Osteoblast (primary cell): ENCODE measurements around the gene BAIAP2. TPM values are rescaled to one million over a fixed set of nuclear protein-coding genes. Genes with fewer than 3 reads are reported as not detected.

Source experiments
- DNase-seq: peaks from one replicate; pipeline ENCODE4 v3.0.0; 2011; ENCODE audit warnings: low spot score, mixed read lengths; ENCODE audit not compliant: insufficient read length; ENCODE audit errors: missing footprints
- H2AFZ ChIP-seq: 2 replicates; pipeline ENCODE4 v1.6.0; 2011; ENCODE audit warnings: mild to moderate bottlenecking, low read length
- H3K27ac ChIP-seq: 2 replicates; pipeline ENCODE4 v1.5.1; 2011; ENCODE audit warnings: mild to moderate bottlenecking, low read depth, low read length, moderate library complexity
- H3K27me3 ChIP-seq: 2 replicates; pipeline ENCODE4 v1.6.0; 2012; ENCODE audit warnings: mild to moderate bottlenecking, control low read depth, inconsistent platforms, low read length, moderate library complexity; ENCODE audit not compliant: insufficient read depth
- H3K36me3 ChIP-seq: 2 replicates; pipeline ENCODE4 v1.5.1; 2011; ENCODE audit warnings: mild to moderate bottlenecking, low read length, control low read depth, moderate library complexity; ENCODE audit not compliant: insufficient read depth
- H3K4me1 ChIP-seq: 2 replicates; pipeline ENCODE4 v1.5.1; 2011; ENCODE audit warnings: mild to moderate bottlenecking, low read length, control low read depth, moderate library complexity; ENCODE audit not compliant: insufficient read depth
- H3K4me2 ChIP-seq: 2 replicates; pipeline ENCODE4 v1.6.0; 2011; ENCODE audit warnings: mild to moderate bottlenecking, low read length; ENCODE audit not compliant: insufficient read depth
- H3K4me3 ChIP-seq: fragments of 200-600 bp; sonication (generic); 3 replicates; pipeline ENCODE4 v1.5.1; 2012; ENCODE audit warnings: mild to moderate bottlenecking, low read length, inconsistent platforms; ENCODE audit not compliant: insufficient read depth
- H3K79me2 ChIP-seq: 2 replicates; pipeline ENCODE4 v1.6.0; 2012; ENCODE audit warnings: mild to moderate bottlenecking, low read length, control low read depth, inconsistent platforms; ENCODE audit not compliant: insufficient read depth
- H3K9me3 ChIP-seq: 2 replicates; pipeline ENCODE4 v1.5.1; 2011; ENCODE audit warnings: low read depth, low read length, control low read depth
- H4K20me1 ChIP-seq: 2 replicates; pipeline ENCODE4 v1.6.0; 2012; ENCODE audit warnings: mild to moderate bottlenecking, low read length, control low read depth; ENCODE audit not compliant: insufficient read depth
- total RNA-seq: library from RNA; depleted of rRNA; stranded (reverse); fragments of >200 nt; gene quantifications from 2 replicates; pipeline ENCODE4 v1.2.3, GENCODE V29; 2012
- TF ChIP-seq, protein P1 (sequence below): IDR thresholded peaks from 2 replicates; pipeline ENCODE4 v1.5.1; 2011; ENCODE audit warnings: mild to moderate bottlenecking, low read depth, low read length, moderate library complexity; ENCODE audit errors: extremely low read depth

Gene BAIAP2
- total RNA-seq, 1 donor = 15.6 TPM

DNA sequence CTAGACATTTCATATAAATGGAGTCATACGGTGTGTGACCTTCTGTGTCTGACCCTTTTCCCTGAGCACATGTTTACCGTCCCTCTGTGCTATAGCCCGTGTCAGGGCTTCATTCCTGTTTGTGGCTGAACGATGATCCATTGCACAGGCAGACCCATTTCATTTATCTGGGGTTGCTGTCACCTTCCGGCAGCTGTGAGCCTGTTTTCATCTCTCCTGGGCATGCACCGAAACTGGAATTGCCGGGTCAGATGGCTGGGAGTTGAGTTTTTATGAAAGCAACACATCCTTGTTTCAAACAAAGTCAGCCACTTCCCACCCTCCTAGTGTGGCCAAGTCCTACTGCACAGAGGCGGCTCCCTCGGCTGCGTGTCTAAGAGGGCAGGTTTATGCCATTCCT lies 25.5 kb downstream of the BAIAP2 start:
- Histone ChIP-seq H3K4me1 (peaks cover 21% of the 10 kb centered on the region), H3K4me2 (no peak overlapping the region), H3K27me3 (no peaks in the 10 kb centered on the region), H4K20me1 (peaks cover 8% of the 10 kb centered on the region), H3K4me3 (no peak overlapping the region), H3K36me3 (no peaks in the 10 kb centered on the region), H3K27ac (no peak overlapping the region), H3K9me3 (no peaks in the 10 kb centered on the region), H3K79me2 (peaks cover 3% of the 10 kb centered on the region), H2AFZ (no peak overlapping the region)
- TF ChIP-seq, protein P1, sequence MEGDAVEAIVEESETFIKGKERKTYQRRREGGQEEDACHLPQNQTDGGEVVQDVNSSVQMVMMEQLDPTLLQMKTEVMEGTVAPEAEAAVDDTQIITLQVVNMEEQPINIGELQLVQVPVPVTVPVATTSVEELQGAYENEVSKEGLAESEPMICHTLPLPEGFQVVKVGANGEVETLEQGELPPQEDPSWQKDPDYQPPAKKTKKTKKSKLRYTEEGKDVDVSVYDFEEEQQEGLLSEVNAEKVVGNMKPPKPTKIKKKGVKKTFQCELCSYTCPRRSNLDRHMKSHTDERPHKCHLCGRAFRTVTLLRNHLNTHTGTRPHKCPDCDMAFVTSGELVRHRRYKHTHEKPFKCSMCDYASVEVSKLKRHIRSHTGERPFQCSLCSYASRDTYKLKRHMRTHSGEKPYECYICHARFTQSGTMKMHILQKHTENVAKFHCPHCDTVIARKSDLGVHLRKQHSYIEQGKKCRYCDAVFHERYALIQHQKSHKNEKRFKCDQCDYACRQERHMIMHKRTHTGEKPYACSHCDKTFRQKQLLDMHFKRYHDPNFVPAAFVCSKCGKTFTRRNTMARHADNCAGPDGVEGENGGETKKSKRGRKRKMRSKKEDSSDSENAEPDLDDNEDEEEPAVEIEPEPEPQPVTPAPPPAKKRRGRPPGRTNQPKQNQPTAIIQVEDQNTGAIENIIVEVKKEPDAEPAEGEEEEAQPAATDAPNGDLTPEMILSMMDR = no peak
- DNase-seq = no peak

DNA sequence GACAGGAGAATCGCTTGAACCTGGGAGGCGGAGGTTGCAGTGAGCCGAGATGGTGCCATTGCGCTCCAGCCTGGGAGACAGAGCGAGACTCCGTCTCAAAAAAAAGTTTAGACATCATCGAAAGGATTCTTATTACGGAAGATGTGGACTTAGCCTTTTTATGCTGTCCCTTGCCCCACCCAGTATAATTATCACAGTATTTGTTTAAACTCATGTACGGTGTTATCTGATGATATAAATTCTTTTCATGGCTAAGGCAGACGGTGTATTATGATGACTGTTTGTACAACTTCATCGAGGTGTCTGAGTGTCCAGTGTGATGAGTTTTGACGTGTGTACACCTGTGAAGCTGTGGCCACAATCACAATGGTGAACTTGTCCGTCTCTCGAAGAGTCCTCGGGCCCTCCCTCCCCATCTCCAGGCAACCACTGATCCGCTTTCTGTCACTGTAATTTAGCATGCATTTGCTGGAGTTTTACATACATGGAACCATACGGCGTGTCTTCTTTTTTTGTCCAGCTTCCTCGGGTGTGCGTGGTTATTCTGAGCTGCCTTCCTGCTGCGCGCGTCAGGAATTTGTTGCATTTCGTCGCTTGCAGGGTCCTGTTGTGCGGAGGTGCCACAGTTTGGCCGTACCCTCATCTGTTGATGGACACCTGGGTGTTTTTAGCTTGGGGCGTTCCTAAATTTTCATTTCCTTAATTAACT lies 26.2 kb downstream of the BAIAP2 start:
- peaks cover 7% of the 10 kb centered on the region for H4K20me1 ChIP-seq
- no peak overlapping the region for H2AFZ ChIP-seq
- peaks cover 22% of the 10 kb centered on the region for H3K4me1 ChIP-seq
- no peak for DNase-seq
- TF ChIP-seq, protein P1 = no peak
- no peak overlapping the region for H3K4me2 ChIP-seq
- no peaks in the 10 kb centered on the region for H3K27me3 ChIP-seq
- peaks cover 6% of the 10 kb centered on the region for H3K79me2 ChIP-seq
- H3K36me3 ChIP-seq = no peaks in the 10 kb centered on the region
- H3K9me3 ChIP-seq = no peaks in the 10 kb centered on the region
- no peak overlapping the region for H3K27ac ChIP-seq
- H3K4me3 ChIP-seq = no peak overlapping the region

DNA sequence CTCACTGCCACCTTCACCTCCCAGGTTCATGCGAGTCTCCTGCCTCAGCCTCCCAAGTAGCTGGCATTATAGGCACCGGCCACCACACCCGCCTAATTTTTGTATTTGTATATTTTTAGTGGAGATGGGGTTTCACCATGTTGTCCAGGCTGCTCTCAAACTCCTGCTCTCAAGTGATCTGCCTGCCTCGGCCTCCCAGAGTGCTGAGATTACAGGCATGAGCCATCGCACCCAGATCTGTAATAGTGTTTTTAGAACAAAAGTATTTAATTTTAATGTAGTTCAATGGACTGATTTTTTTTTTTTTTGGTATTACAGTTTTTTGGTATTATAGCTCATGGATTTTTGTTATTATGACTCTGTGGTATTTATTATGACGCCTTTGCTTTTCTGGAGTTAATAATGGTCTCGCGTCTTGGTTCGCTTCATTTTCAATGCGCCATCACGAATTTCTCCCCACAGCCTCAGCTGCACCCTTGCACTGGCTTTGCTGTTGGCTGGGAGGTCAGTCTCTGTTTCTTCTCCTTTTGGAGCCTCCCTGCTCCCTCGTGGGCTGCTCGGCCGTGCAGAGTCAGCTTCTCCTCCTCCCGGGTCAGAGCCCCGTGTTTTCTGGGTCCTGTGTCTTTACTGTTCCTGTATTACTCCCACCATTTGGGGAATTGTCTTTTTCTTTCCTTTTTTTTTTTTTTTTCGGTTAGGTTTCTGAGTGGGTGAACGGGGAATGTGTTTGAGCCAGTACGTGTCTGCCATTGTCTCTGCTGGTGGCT lies 27.2 kb downstream of the BAIAP2 start:
- Histone ChIP-seq H3K4me3 (no peak overlapping the region), H3K4me2 (no peak overlapping the region), H3K36me3 (no peaks in the 10 kb centered on the region), H3K9me3 (no peaks in the 10 kb centered on the region), H3K79me2 (peaks cover 6% of the 10 kb centered on the region), H3K4me1 (peaks cover 22% of the 10 kb centered on the region), H4K20me1 (peaks cover 4% of the 10 kb centered on the region), H3K27ac (no peak overlapping the region), H2AFZ (no peak overlapping the region), H3K27me3 (no peaks in the 10 kb centered on the region)
- DNase-seq = no peak
- TF ChIP-seq, protein P1 = no peak
